ENCODE measurements around the gene ZNF784.

The ZNF784 gene

GRCh38 chr19:55616395-55616875 lies 7.9 kb downstream of the ZNF784 start:
- in situ Hi-C loops (cut with HindIII; ENCODE audit: low sequenced_read_pairs) = loop anchor here (25.0 kb wide), 1 partner anchor 1154 kb away; the partner anchor contains the start of genes CDC42EP5 and LENG9
- DNase-seq (ENCODE audit: low read depth) = no peak
- no peak for TF ChIP-seq CTCF (IDR thresholded peaks at IDR 0.05; ENCODE audit: low read depth, low read length, missing control alignments)
- H3K4me3 ChIP-seq (ENCODE audit: low read depth, low read length) = no peak overlapping the region

GRCh38 chr19:55615543-55616394 lies 8.6 kb downstream of the ZNF784 start:
- DNase-seq (ENCODE audit: low read depth) = no peak
- in situ Hi-C loops (cut with HindIII; ENCODE audit: low sequenced_read_pairs) = loop anchor here (25.0 kb wide), 1 partner anchor 1153 kb away; the partner anchor contains the start of genes CDC42EP5 and LENG9
- no peak overlapping the region for H3K4me3 ChIP-seq (ENCODE audit: low read depth, low read length)
- no peak for TF ChIP-seq CTCF (IDR thresholded peaks at IDR 0.05; ENCODE audit: low read depth, low read length, missing control alignments)

GRCh38 chr19:55614711-55615542 lies 9.4 kb downstream of the ZNF784 start:
- in situ Hi-C loops (cut with HindIII; ENCODE audit: low sequenced_read_pairs) = loop anchor here (25.0 kb wide), 1 partner anchor 1153 kb away; the partner anchor contains the start of genes CDC42EP5 and LENG9

GRCh38 chr19:55613930-55614710 lies 10.2 kb downstream of the ZNF784 start:
- in situ Hi-C loops (cut with HindIII; ENCODE audit: low sequenced_read_pairs) = loop anchor here (25.0 kb wide), 1 partner anchor 1152 kb away; the partner anchor contains the start of genes CDC42EP5 and LENG9
- no peak overlapping the region for H3K4me3 ChIP-seq (ENCODE audit: low read depth, low read length)
- TF ChIP-seq CTCF (IDR thresholded peaks at IDR 0.05; ENCODE audit: low read depth, low read length, missing control alignments) = no peak
- DNase-seq (ENCODE audit: low read depth) = no peak

More at GRCh38 chr19:55614711-55615542, 9.4 kb downstream of the ZNF784 start:
- no peak for DNase-seq (ENCODE audit: low read depth)
- no peak for TF ChIP-seq CTCF (IDR thresholded peaks at IDR 0.05; ENCODE audit: low read depth, low read length, missing control alignments)
- no peak overlapping the region for H3K4me3 ChIP-seq (ENCODE audit: low read depth, low read length)

- no peak overlapping the region for H3K4me3 ChIP-seq (ENCODE audit: low read depth, low read length)
- DNase-seq (ENCODE audit: low read depth) = no peak
- no peak for TF ChIP-seq CTCF (IDR thresholded peaks at IDR 0.05; ENCODE audit: low read depth, low read length, missing control alignments)
- in situ Hi-C loops (cut with HindIII; ENCODE audit: low sequenced_read_pairs) = loop anchor here (25.0 kb wide), 1 partner anchor 1151 kb away; the partner anchor contains the start of genes CDC42EP5 and LENG9
Observed at GRCh38 chr19:55613396-55613795, 11.0 kb downstream of the ZNF784 start.

All from astrocyte of the cerebellum (primary cell).